GM23338 (cell line): ENCODE measurements around the gene HDAC8. TPM values are rescaled to one million over a fixed set of nuclear protein-coding genes. Genes with fewer than 3 reads are reported as not detected.

Source experiments
- ATAC-seq: fragments of 200-7000 bp; cut with Tn5 transposase; 3 replicates; pipeline ENCODE4 v1.9.1; 2020
- DNase-seq: peaks from one replicate; pipeline ENCODE4 v3.0.0-alpha.2; 2015; ENCODE audit warnings: low spot score
- H2AFZ ChIP-seq: fragments of 200-600 bp; sonication (generic); 2 replicates; pipeline ENCODE4 v1.8.0; 2016; ENCODE audit warnings: antibody characterized with exemption, mild to moderate bottlenecking, moderate library complexity
- H3F3A ChIP-seq: fragments of 200-600 bp; sonication (generic); replicated peaks from 2 replicates; pipeline ENCODE4 v1.8.0; 2017; ENCODE audit warnings: antibody characterized with exemption, mixed run types, low read depth
- H3K27ac ChIP-seq: fragments of 200-600 bp; sonication (generic); 2 replicates; pipeline ENCODE4 v1.6.1; 2016; ENCODE audit warnings: low read depth
- H3K27me3 ChIP-seq: fragments of 200-600 bp; sonication (generic); 2 replicates; pipeline ENCODE4 v1.8.0; 2016; ENCODE audit warnings: mild to moderate bottlenecking, mixed run types, moderate library complexity; ENCODE audit not compliant: insufficient read depth
- H3K36me3 ChIP-seq: fragments of 200-600 bp; sonication (generic); 2 replicates; pipeline ENCODE4 v1.8.0; 2016; ENCODE audit warnings: mild to moderate bottlenecking; ENCODE audit not compliant: insufficient read depth
- H3K4me1 ChIP-seq: fragments of 200-600 bp; sonication (generic); 2 replicates; pipeline ENCODE4 v1.8.0; 2016; ENCODE audit warnings: mild to moderate bottlenecking, moderate library complexity; ENCODE audit not compliant: insufficient read depth
- H3K4me2 ChIP-seq: fragments of 200-600 bp; sonication (generic); 2 replicates; pipeline ENCODE4 v1.7.1; 2017; ENCODE audit warnings: mixed run types
- H3K4me3 ChIP-seq: fragments of 200-600 bp; sonication (generic); 2 replicates; pipeline ENCODE4 v1.6.1; 2016; ENCODE audit warnings: mixed run types
- H3K79me2 ChIP-seq: fragments of 200-600 bp; sonication (generic); replicated peaks from 2 replicates; pipeline ENCODE4 v1.8.0; 2017; ENCODE audit warnings: mild to moderate bottlenecking; ENCODE audit not compliant: insufficient read depth
- H3K9me2 ChIP-seq: fragments of 200-600 bp; sonication (generic); 2 replicates; pipeline ENCODE4 v1.8.0; 2017; ENCODE audit not compliant: insufficient read depth
- H4K20me1 ChIP-seq: fragments of 200-600 bp; sonication (generic); replicated peaks from 2 replicates; pipeline ENCODE4 v1.8.0; 2017; ENCODE audit warnings: mild to moderate bottlenecking; ENCODE audit not compliant: insufficient read depth
- H3K27ac Mint-ChIP-seq: 2 replicates; pipeline ENCODE4 v1.8.0; 2020; ENCODE audit warnings: inconsistent platforms, mild to moderate bottlenecking, moderate library complexity, mixed read lengths
- H3K27me3 Mint-ChIP-seq: 3 replicates; pipeline ENCODE4 v1.8.0; 2022; ENCODE audit warnings: low read depth, mild to moderate bottlenecking, moderate library complexity, mixed read lengths, inconsistent platforms; ENCODE audit not compliant: insufficient read depth, poor library complexity
- H3K36me3 Mint-ChIP-seq: 3 replicates; pipeline ENCODE4 v1.8.0; 2021; ENCODE audit warnings: low read depth, mild to moderate bottlenecking, inconsistent platforms, moderate library complexity, mixed read lengths
- H3K4me1 Mint-ChIP-seq: 3 replicates; pipeline ENCODE4 v1.8.0; 2020; ENCODE audit warnings: mild to moderate bottlenecking, inconsistent platforms, mixed read lengths
- H3K4me3 Mint-ChIP-seq: 3 replicates; pipeline ENCODE4 v1.8.0; 2021; ENCODE audit warnings: moderate library complexity, mild to moderate bottlenecking, inconsistent platforms, mixed read lengths
- H3K9me3 Mint-ChIP-seq: 3 replicates; pipeline ENCODE4 v1.8.0; 2020; ENCODE audit warnings: moderate library complexity, mild to moderate bottlenecking, inconsistent platforms, mixed read lengths
- EZH2 ChIP-seq: fragments of 200-600 bp; sonication (generic); IDR thresholded peaks from one replicate; pipeline ENCODE4 v1.8.0; 2017; ENCODE audit warnings: antibody characterized with exemption, mild to moderate bottlenecking, low read depth; ENCODE audit not compliant: unreplicated experiment
- EZH2phosphoT487 ChIP-seq: fragments of 200-600 bp; sonication (generic); IDR thresholded peaks from one replicate; pipeline ENCODE4 v1.8.1; 2018; ENCODE audit warnings: antibody characterized with exemption; ENCODE audit not compliant: unreplicated experiment
- JUNB ChIP-seq: IDR thresholded peaks from one replicate; pipeline ENCODE4 v1.6.1; 2016; ENCODE audit warnings: antibody characterized with exemption; ENCODE audit not compliant: unreplicated experiment
- NANOG ChIP-seq: IDR thresholded peaks from 2 replicates; pipeline ENCODE4 v1.6.1; 2016; ENCODE audit warnings: antibody characterized with exemption, borderline replicate concordance
- POLR2AphosphoS5 ChIP-seq: IDR thresholded peaks from 2 replicates; pipeline ENCODE4 v1.6.1; 2016; ENCODE audit warnings: antibody characterized with exemption, low read depth
- ZNF114 ChIP-seq: fragments of 250-450 bp; sonication (Bioruptor Pico); IDR thresholded peaks from 2 replicates; pipeline ENCODE4 v1.5.0; 2020; ENCODE audit warnings: mild to moderate bottlenecking, moderate library complexity
- ZNF331 ChIP-seq: fragments of 250-450 bp; sonication (Bioruptor Pico); IDR thresholded peaks from 2 replicates; pipeline ENCODE4 v1.5.0; 2020; ENCODE audit warnings: low read depth, mild to moderate bottlenecking, moderate library complexity
- polyA plus RNA-seq: library from polyadenylated mRNA; unstranded; fragments of >200 nt; fragmentation: Nextera tagmentation; extraction: Ambion mirVana; gene quantifications from 2 replicates; pipeline ENCODE4 v1.2.1, GENCODE V29; 2016
- total RNA-seq: library from RNA; depleted of rRNA; stranded (reverse); fragments of >200 nt; shearing (Covaris generic); gene quantifications from 2 replicates; pipeline ENCODE4 v1.2.3, GENCODE V29; 2014
- TF ChIP-seq, protein P1 (sequence below): fragments of 250-450 bp; sonication (Bioruptor Pico); IDR thresholded peaks from 2 replicates; pipeline ENCODE4 v1.5.0; 2020; ENCODE audit warnings: mild to moderate bottlenecking, moderate library complexity
- TF ChIP-seq, protein P2 (sequence below): IDR thresholded peaks from 2 replicates; pipeline ENCODE4 v1.6.1; 2016; ENCODE audit warnings: antibody characterized with exemption
- TF ChIP-seq, protein P3 (sequence below): IDR thresholded peaks from one replicate; pipeline ENCODE4 v1.6.1; 2018; ENCODE audit warnings: antibody characterized with exemption; ENCODE audit not compliant: unreplicated experiment
- TF ChIP-seq, protein P4 (sequence below), 2 experiments: fragments of 200-600 bp in 1 of 2; sonication (generic) in 1 of 2; conservative IDR thresholded peaks; 2 replicates each; pipeline versions ENCODE4 v1.5.1 to v1.6.1; 2016 to 2017; ENCODE audit warnings: antibody characterized with exemption in 2 of 2, low read depth in 2 of 2, mild to moderate bottlenecking in 2 of 2, moderate library complexity in 1 of 2

HDAC8 gene
- total and polyA plus RNA-seq, 2 experiments from 2014 or later: 21.6 to 28.7 TPM

DNA sequence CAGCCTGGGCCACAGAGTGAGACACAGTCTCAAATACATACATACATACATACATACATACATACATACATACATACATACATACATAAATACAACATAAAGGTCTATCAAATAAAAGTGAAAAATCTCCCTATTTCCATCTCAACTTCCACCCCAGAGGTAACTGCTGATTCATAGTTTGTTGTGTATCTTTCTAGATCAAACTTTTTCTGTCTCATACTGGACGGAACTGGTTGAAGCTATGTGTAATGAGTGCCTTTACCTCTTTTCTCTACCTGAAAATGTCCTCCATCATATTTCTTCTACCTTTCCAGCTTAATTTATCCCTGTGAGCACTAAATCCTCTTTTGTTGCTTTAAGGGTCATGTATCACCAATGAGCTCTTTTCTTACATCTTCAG, 102.5 kb downstream of the HDAC8 start (continued):
- TF ChIP-seq, protein P1, sequence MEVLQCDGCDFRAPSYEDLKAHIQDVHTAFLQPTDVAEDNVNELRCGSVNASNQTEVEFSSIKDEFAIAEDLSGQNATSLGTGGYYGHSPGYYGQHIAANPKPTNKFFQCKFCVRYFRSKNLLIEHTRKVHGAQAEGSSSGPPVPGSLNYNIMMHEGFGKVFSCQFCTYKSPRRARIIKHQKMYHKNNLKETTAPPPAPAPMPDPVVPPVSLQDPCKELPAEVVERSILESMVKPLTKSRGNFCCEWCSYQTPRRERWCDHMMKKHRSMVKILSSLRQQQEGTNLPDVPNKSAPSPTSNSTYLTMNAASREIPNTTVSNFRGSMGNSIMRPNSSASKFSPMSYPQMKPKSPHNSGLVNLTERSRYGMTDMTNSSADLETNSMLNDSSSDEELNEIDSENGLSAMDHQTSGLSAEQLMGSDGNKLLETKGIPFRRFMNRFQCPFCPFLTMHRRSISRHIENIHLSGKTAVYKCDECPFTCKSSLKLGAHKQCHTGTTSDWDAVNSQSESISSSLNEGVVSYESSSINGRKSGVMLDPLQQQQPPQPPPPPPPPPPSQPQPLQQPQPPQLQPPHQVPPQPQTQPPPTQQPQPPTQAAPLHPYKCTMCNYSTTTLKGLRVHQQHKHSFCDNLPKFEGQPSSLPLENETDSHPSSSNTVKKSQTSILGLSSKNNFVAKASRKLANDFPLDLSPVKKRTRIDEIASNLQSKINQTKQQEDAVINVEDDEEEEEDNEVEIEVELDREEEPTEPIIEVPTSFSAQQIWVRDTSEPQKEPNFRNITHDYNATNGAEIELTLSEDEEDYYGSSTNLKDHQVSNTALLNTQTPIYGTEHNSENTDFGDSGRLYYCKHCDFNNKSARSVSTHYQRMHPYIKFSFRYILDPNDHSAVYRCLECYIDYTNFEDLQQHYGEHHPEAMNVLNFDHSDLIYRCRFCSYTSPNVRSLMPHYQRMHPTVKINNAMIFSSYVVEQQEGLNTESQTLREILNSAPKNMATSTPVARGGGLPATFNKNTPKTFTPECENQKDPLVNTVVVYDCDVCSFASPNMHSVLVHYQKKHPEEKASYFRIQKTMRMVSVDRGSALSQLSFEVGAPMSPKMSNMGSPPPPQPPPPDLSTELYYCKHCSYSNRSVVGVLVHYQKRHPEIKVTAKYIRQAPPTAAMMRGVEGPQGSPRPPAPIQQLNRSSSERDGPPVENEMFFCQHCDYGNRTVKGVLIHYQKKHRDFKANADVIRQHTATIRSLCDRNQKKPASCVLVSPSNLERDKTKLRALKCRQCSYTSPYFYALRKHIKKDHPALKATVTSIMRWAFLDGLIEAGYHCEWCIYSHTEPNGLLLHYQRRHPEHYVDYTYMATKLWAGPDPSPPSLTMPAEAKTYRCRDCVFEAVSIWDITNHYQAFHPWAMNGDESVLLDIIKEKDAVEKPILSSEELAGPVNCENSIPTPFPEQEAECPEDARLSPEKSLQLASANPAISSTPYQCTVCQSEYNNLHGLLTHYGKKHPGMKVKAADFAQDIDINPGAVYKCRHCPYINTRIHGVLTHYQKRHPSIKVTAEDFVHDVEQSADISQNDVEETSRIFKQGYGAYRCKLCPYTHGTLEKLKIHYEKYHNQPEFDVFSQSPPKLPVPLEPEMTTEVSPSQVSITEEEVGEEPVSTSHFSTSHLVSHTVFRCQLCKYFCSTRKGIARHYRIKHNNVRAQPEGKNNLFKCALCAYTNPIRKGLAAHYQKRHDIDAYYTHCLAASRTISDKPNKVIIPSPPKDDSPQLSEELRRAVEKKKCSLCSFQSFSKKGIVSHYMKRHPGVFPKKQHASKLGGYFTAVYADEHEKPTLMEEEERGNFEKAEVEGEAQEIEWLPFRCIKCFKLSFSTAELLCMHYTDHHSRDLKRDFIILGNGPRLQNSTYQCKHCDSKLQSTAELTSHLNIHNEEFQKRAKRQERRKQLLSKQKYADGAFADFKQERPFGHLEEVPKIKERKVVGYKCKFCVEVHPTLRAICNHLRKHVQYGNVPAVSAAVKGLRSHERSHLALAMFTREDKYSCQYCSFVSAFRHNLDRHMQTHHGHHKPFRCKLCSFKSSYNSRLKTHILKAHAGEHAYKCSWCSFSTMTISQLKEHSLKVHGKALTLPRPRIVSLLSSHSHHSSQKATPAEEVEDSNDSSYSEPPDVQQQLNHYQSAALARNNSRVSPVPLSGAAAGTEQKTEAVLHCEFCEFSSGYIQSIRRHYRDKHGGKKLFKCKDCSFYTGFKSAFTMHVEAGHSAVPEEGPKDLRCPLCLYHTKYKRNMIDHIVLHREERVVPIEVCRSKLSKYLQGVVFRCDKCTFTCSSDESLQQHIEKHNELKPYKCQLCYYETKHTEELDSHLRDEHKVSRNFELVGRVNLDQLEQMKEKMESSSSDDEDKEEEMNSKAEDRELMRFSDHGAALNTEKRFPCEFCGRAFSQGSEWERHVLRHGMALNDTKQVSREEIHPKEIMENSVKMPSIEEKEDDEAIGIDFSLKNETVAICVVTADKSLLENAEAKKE (CRISPR knock-in tag): no peak
- TF ChIP-seq EZH2phosphoT487 (no peak), ZNF114 (CRISPR knock-in tag) (no peak), POLR2AphosphoS5 (no peak)
- TF ChIP-seq, protein P2, sequence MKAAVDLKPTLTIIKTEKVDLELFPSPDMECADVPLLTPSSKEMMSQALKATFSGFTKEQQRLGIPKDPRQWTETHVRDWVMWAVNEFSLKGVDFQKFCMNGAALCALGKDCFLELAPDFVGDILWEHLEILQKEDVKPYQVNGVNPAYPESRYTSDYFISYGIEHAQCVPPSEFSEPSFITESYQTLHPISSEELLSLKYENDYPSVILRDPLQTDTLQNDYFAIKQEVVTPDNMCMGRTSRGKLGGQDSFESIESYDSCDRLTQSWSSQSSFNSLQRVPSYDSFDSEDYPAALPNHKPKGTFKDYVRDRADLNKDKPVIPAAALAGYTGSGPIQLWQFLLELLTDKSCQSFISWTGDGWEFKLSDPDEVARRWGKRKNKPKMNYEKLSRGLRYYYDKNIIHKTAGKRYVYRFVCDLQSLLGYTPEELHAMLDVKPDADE: no peak

DNA sequence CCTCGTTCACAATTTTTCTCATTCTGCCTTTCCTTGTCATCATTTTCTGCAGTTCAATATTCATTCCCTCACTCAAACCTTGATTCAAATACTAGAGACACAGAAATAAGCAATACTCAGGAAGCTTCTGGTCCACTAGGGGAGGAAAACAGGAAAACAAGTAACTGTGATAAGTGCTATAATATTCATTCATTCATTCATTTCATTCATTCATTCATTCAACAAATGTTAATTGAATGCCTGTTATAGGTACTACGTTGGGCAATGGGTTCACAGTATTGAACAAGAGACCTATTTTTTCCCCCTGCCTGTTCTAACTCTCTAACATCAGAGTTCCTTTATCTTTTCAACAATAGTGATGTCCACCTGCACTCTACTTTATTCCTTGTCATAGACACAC, 104.0 kb downstream of the HDAC8 start:
- Histone ChIP-seq H3K4me1 (no peaks in the 10 kb centered on the region), H3K36me3 (no peaks in the 10 kb centered on the region), H3K4me3 (no peak overlapping the region), H3K27me3 (no peaks in the 10 kb centered on the region), H3K79me2 (no peaks in the 10 kb centered on the region), H3K9me2 (no peaks in the 10 kb centered on the region), H4K20me1 (no peaks in the 10 kb centered on the region), H3K27ac (no peak overlapping the region), H3K4me2 (no peak overlapping the region), H2AFZ (no peak overlapping the region), H3F3A (no peaks in the 10 kb centered on the region)
- H3K9me3 Mint-ChIP-seq: no peaks in the 10 kb centered on the region
- no peaks in the 10 kb centered on the region for H3K4me1 Mint-ChIP-seq
- no peak overlapping the region for H3K4me3 Mint-ChIP-seq
- no peak for DNase-seq
- no peaks in the 10 kb centered on the region for H3K27me3 Mint-ChIP-seq
- ATAC-seq: no peak
- no peaks in the 10 kb centered on the region for H3K36me3 Mint-ChIP-seq
- H3K27ac Mint-ChIP-seq: no peak overlapping the region
- TF ChIP-seq NANOG: no peak
- no peak for TF ChIP-seq EZH2phosphoT487
- TF ChIP-seq, protein P3, sequence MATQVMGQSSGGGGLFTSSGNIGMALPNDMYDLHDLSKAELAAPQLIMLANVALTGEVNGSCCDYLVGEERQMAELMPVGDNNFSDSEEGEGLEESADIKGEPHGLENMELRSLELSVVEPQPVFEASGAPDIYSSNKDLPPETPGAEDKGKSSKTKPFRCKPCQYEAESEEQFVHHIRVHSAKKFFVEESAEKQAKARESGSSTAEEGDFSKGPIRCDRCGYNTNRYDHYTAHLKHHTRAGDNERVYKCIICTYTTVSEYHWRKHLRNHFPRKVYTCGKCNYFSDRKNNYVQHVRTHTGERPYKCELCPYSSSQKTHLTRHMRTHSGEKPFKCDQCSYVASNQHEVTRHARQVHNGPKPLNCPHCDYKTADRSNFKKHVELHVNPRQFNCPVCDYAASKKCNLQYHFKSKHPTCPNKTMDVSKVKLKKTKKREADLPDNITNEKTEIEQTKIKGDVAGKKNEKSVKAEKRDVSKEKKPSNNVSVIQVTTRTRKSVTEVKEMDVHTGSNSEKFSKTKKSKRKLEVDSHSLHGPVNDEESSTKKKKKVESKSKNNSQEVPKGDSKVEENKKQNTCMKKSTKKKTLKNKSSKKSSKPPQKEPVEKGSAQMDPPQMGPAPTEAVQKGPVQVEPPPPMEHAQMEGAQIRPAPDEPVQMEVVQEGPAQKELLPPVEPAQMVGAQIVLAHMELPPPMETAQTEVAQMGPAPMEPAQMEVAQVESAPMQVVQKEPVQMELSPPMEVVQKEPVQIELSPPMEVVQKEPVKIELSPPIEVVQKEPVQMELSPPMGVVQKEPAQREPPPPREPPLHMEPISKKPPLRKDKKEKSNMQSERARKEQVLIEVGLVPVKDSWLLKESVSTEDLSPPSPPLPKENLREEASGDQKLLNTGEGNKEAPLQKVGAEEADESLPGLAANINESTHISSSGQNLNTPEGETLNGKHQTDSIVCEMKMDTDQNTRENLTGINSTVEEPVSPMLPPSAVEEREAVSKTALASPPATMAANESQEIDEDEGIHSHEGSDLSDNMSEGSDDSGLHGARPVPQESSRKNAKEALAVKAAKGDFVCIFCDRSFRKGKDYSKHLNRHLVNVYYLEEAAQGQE: no peak
- no peak for TF ChIP-seq EZH2
- TF ChIP-seq JUNB: no peak
- TF ChIP-seq, protein P4, sequence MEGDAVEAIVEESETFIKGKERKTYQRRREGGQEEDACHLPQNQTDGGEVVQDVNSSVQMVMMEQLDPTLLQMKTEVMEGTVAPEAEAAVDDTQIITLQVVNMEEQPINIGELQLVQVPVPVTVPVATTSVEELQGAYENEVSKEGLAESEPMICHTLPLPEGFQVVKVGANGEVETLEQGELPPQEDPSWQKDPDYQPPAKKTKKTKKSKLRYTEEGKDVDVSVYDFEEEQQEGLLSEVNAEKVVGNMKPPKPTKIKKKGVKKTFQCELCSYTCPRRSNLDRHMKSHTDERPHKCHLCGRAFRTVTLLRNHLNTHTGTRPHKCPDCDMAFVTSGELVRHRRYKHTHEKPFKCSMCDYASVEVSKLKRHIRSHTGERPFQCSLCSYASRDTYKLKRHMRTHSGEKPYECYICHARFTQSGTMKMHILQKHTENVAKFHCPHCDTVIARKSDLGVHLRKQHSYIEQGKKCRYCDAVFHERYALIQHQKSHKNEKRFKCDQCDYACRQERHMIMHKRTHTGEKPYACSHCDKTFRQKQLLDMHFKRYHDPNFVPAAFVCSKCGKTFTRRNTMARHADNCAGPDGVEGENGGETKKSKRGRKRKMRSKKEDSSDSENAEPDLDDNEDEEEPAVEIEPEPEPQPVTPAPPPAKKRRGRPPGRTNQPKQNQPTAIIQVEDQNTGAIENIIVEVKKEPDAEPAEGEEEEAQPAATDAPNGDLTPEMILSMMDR (conservative IDR thresholded peaks at IDR 0.05; ENCODE audit: low read depth in 2 of 2): no peak
- TF ChIP-seq ZNF331 (CRISPR knock-in tag): no peak
- no peak for TF ChIP-seq ZNF114 (CRISPR knock-in tag)
